HUES64 (cell line): ENCODE measurements around the gene NAA15.
"Not testable (repeated sequence)": the region's sequence is repeated elsewhere in the genome, so short reads cannot be mapped to it uniquely, and the experiment has no call there.

ENCODE experiments used
- H3K27ac ChIP-seq: 2 replicates; pipeline ENCODE4 v1.7.0; 2013; ENCODE audit warnings: low read depth, low read length, inconsistent platforms
- H3K27me3 ChIP-seq: 2 replicates; pipeline ENCODE4 v1.6.1; 2013; ENCODE audit warnings: mild to moderate bottlenecking, low read length; ENCODE audit not compliant: insufficient read depth
- H3K36me3 ChIP-seq: 2 replicates; pipeline ENCODE4 v1.6.1; 2013; ENCODE audit warnings: mild to moderate bottlenecking, low read length; ENCODE audit not compliant: insufficient read depth
- H3K4me1 ChIP-seq: 2 replicates; pipeline ENCODE4 v1.6.1; 2013; ENCODE audit warnings: mild to moderate bottlenecking, low read length, moderate library complexity; ENCODE audit not compliant: insufficient read depth
- H3K4me3 ChIP-seq: 2 replicates; pipeline ENCODE4 v1.5.1; 2013; ENCODE audit warnings: mild to moderate bottlenecking, low read length, moderate library complexity
- H3K9ac ChIP-seq: 2 replicates; pipeline ENCODE4 v1.6.1; 2013; ENCODE audit warnings: mild to moderate bottlenecking, low read depth, low read length
- H3K9me3 ChIP-seq: 2 replicates; pipeline ENCODE4 v1.6.1; 2013; ENCODE audit warnings: low read depth, low read length; ENCODE audit not compliant: insufficient read depth
- WGBS: fragments of 150-250, 120-280 bp; methylation state at CpG from one replicate; pipeline ENCODE4 v1.1.7; 2013; ENCODE audit warnings: missing lambda C conversion rate; 5-methylcytosine and 5-hydroxymethylcytosine counted together

The NAA15 gene

GRCh38 chr4:139368998-139369397, 67.7 kb downstream of the NAA15 start:
- Histone ChIP-seq H3K27me3 (no peaks in the 10 kb centered on the region), H3K4me3 (no peak overlapping the region), H3K9me3 (no peaks in the 10 kb centered on the region), H3K9ac (no peak overlapping the region), H3K36me3 (peaks cover 95% of the 10 kb centered on the region), H3K27ac (no peak overlapping the region), H3K4me1 (no peaks in the 10 kb centered on the region)
- WGBS: 100% methylated on average over 1 of the region's 1 CpG

GRCh38 chr4:139374251-139374650, 72.9 kb downstream of the NAA15 start:
- no peak overlapping the region for H3K27ac ChIP-seq
- H3K4me3 ChIP-seq: no peak overlapping the region
- H3K4me1 ChIP-seq: no peaks in the 10 kb centered on the region
- H3K27me3 ChIP-seq: no peaks in the 10 kb centered on the region
- no CpG with 5 or more reads among the region's 1 CpG for WGBS
- H3K36me3 ChIP-seq: peaks cover 95% of the 10 kb centered on the region
- H3K9me3 ChIP-seq: no peaks in the 10 kb centered on the region
- H3K9ac ChIP-seq: no peak overlapping the region

GRCh38 chr4:139386421-139386820, 85.1 kb downstream of the NAA15 start:
- Histone ChIP-seq H3K4me1 (no peaks in the 10 kb centered on the region), H3K27ac (no peak overlapping the region), H3K4me3 (no peak overlapping the region), H3K9me3 (no peaks in the 10 kb centered on the region), H3K36me3 (peaks cover 96% of the 10 kb centered on the region), H3K27me3 (no peaks in the 10 kb centered on the region), H3K9ac (no peak overlapping the region)
- 91% methylated on average over 3 of the region's 4 CpGs for WGBS

- Histone ChIP-seq H3K9ac (no peak overlapping the region), H3K27me3 (no peaks in the 10 kb centered on the region), H3K27ac (no peak overlapping the region), H3K36me3 (peaks cover 88% of the 10 kb centered on the region), H3K4me1 (no peaks in the 10 kb centered on the region), H3K9me3 (no peaks in the 10 kb centered on the region), H3K4me3 (no peak overlapping the region)
Measured at GRCh38 chr4:139389102-139389501, 87.8 kb downstream of the NAA15 start.

GRCh38 chr4:139389991-139390390, 88.7 kb downstream of the NAA15 start:
- Histone ChIP-seq H3K27me3 (no peaks in the 10 kb centered on the region), H3K9ac (no peak overlapping the region), H3K9me3 (no peaks in the 10 kb centered on the region), H3K36me3 (peaks cover 85% of the 10 kb centered on the region), H3K4me3 (no peak overlapping the region), H3K4me1 (no peaks in the 10 kb centered on the region), H3K27ac (no peak overlapping the region)
- WGBS: no CpG with 5 or more reads among the region's 1 CpG

- no peak overlapping the region for H3K9ac ChIP-seq
- peaks cover 76% of the 10 kb centered on the region for H3K36me3 ChIP-seq
- H3K27me3 ChIP-seq: no peaks in the 10 kb centered on the region
- WGBS: 100% methylated on average over 1 of the region's 2 CpGs
- H3K9me3 ChIP-seq: no peaks in the 10 kb centered on the region
- H3K4me3 ChIP-seq: no peak overlapping the region
- no peaks in the 10 kb centered on the region for H3K4me1 ChIP-seq
- no peak overlapping the region for H3K27ac ChIP-seq
Measured at GRCh38 chr4:139391731-139392130, 90.4 kb downstream of the NAA15 start.

GRCh38 chr4:139392797-139393196, 91.5 kb downstream of the NAA15 start:
- Histone ChIP-seq H3K9ac (no peak overlapping the region), H3K4me1 (no peaks in the 10 kb centered on the region), H3K27ac (no peak overlapping the region), H3K9me3 (no peaks in the 10 kb centered on the region), H3K27me3 (no peaks in the 10 kb centered on the region), H3K36me3 (peaks cover 65% of the 10 kb centered on the region), H3K4me3 (no peak overlapping the region)
- 97% methylated on average over 4 of the region's 4 CpGs for WGBS

GRCh38 chr4:139401368-139401767, 100.1 kb downstream of the NAA15 start:
- Histone ChIP-seq H3K36me3 (no peaks in the 10 kb centered on the region), H3K27ac (no peak overlapping the region), H3K27me3 (no peaks in the 10 kb centered on the region), H3K4me3 (no peak overlapping the region), H3K9me3 (no peaks in the 10 kb centered on the region), H3K9ac (no peak overlapping the region), H3K4me1 (no peaks in the 10 kb centered on the region)
- 92% methylated on average over 3 of the region's 3 CpGs for WGBS

GRCh38 chr4:139402436-139402835, 101.1 kb downstream of the NAA15 start:
- Histone ChIP-seq H3K9ac (no peak overlapping the region), H3K4me1 (no peaks in the 10 kb centered on the region), H3K27me3 (no peaks in the 10 kb centered on the region), H3K9me3 (no peaks in the 10 kb centered on the region), H3K4me3 (no peak overlapping the region), H3K36me3 (no peaks in the 10 kb centered on the region), H3K27ac (no peak overlapping the region)
- WGBS: 98% methylated on average over 4 of the region's 5 CpGs

GRCh38 chr4:139403462-139403861, 102.2 kb downstream of the NAA15 start:
- no peaks in the 10 kb centered on the region for H3K36me3 ChIP-seq
- no peak overlapping the region for H3K27ac ChIP-seq
- H3K4me1 ChIP-seq: no peaks in the 10 kb centered on the region
- H3K9me3 ChIP-seq: no peaks in the 10 kb centered on the region
- H3K27me3 ChIP-seq: no peaks in the 10 kb centered on the region
- H3K4me3 ChIP-seq: no peak overlapping the region
- no peak overlapping the region for H3K9ac ChIP-seq
- 93% methylated on average over 1 of the region's 3 CpGs for WGBS

- Histone ChIP-seq H3K9me3 (0 out of 2 replicates have a peak, but pooled peaks cover 8% of the 10 kb centered on the region), H3K9ac (no peak overlapping the region), H3K36me3 (no peaks in the 10 kb centered on the region), H3K27me3 (no peaks in the 10 kb centered on the region), H3K27ac (no peak overlapping the region), H3K4me1 (no peaks in the 10 kb centered on the region), H3K4me3 (no peak overlapping the region)
Measured at GRCh38 chr4:139410312-139410711, 109.0 kb downstream of the NAA15 start.

GRCh38 chr4:139414671-139415210, 113.4 kb downstream of the NAA15 start:
- 96% methylated on average over 8 of the region's 8 CpGs for WGBS
- not testable (repeated sequence) for H3K27me3 ChIP-seq, H3K36me3 ChIP-seq, H3K4me1 ChIP-seq, H3K9ac ChIP-seq, H3K27ac ChIP-seq, H3K4me3 ChIP-seq, H3K9me3 ChIP-seq
